GM15510 (cell line): ENCODE data around the gene GCM1.

ENCODE experiments used
- POLR2A ChIP-seq: IDR thresholded peaks from 3 replicates; pipeline ENCODE4 v1.6.1; 2011; ENCODE audit warnings: borderline replicate concordance; ENCODE audit not compliant: insufficient read length; ENCODE audit errors: extremely low read depth

Gene GCM1

DNA sequence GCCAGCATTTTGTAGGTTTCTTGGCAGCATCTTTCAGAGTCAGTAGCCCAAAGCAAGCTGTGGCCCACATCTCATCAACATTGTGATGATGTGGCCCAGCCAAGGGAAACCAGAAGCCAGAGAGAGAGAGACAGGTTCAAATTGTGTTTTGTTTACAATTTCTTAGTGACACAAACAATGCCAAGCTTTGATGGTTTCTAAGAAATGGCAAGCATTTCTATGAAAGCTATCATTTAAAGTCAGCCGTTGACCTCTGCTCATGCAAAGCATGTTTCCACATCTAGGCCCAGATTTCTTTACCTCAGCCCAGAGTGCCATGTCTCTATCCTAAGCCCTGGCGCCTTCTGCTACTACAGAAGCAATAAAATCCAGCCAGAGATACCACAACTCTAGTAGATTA lies 32.9 kb downstream of the GCM1 start:
- no peak for TF ChIP-seq POLR2A

DNA sequence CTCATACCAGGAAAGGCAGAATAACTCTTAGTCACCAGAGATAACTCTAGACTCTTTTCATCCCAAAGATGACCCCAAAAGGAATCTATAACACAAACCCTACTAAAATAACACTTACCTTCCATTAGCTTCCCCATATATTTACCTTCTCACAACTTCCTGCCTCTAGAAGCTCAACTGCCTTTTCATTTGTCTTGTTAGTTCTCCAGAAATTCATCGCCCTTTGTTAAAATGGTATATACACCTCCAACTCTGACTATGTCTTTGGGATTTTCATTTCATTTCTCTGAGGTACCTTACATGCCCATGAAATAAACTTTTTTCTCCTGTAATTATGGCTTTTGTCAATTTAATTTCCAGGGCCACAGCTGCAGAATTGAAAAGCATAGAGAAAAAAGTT lies 33.5 kb downstream of the GCM1 start:
- TF ChIP-seq POLR2A = no peak

DNA sequence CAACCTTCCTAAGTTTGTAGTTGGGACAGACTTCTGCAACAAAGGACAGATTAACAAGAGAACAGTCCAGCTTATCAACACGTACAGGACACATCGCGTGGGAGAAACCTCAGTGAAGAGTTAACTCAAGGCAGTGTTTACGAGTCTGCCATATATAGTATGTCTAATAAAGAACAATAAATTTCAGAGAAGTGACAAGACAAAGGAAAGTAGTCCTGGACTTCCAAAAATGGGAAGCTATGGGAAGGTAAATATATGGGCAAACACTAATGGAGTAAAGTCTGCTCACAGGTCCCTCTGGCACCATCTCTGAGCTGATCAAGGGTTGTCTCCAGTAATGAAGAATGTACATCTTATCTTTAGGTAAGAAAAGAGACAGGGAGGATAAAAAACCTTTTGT lies 34.9 kb downstream of the GCM1 start:
- no peak for TF ChIP-seq POLR2A

- no peak for TF ChIP-seq POLR2A
Measured at GRCh38 chr6:53112871-53113270, 35.8 kb downstream of the GCM1 start.

DNA sequence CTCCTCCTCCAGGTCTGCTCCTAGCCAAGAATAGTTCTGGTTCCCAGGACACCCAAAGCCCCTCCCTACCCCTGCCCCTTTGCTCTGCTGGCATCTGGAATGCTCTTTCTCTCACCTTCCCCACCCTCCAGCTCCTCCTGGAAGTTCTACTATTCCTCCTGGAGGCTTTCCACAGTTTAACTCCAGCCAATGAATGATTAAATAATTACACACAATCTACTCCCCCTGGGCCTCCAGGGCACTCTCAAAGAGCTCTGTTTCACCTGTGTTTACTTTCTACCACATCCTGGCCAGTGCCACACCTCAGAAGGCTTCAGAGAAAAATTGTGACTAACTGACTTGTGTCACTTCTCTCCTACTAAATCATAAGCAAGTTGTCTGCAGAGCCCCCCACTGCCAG lies 36.2 kb downstream of the GCM1 start:
- no peak for TF ChIP-seq POLR2A

GRCh38 chr6:53111865-53112264 lies 36.8 kb downstream of the GCM1 start:
- no peak for TF ChIP-seq POLR2A

GRCh38 chr6:53109612-53110011 lies 39.0 kb downstream of the GCM1 start:
- no peak for TF ChIP-seq POLR2A

DNA sequence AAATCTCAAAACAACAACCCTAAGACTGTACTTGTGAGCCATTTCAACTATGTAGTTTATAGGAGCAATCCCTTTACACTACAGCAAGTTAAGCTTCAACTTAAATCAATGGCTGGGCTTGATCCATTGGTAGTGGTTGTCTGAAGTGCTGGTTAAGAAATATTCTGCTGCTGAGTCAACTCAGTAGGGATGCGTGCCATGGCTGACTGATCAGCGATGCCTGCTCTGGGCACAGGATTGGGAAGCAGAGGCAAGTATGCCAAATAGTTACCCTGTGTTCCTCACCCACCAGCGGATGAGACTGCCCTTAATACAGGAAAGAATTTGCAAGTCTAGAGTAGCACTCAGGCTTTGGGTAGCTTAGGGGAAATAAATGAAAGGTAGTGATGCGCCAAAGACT lies 41.5 kb downstream of the GCM1 start:
- no peak for TF ChIP-seq POLR2A

DNA sequence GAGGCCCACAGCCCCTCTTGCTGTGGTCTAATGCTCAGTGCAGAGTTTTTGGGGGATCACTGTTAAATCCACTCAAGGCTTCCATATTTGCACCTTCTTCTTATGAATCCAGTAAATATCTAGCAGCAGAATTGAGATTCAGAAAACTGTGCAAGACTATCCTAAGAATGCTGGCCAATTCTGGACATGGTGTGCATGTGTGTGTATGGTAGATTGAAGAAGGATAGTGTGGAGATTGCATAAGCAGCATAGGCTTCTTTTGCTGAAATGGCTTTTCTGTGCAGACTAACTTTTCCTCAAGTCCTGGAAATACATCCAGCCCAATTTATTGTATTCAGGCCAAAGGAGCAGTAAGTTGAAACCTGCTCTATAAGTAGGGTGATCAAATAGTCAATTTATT lies 43.7 kb downstream of the GCM1 start:
- no peak for TF ChIP-seq POLR2A

GRCh38 chr6:53103993-53104675 lies 44.5 kb downstream of the GCM1 start:
- TF ChIP-seq POLR2A = no peak

- TF ChIP-seq POLR2A = no peak
Measured at GRCh38 chr6:53101006-53101405, 47.6 kb downstream of the GCM1 start.

GRCh38 chr6:53100561-53100960 lies 48.1 kb downstream of the GCM1 start:
- no peak for TF ChIP-seq POLR2A

GRCh38 chr6:53095716-53096115 lies 52.9 kb downstream of the GCM1 start:
- no peak for TF ChIP-seq POLR2A

DNA sequence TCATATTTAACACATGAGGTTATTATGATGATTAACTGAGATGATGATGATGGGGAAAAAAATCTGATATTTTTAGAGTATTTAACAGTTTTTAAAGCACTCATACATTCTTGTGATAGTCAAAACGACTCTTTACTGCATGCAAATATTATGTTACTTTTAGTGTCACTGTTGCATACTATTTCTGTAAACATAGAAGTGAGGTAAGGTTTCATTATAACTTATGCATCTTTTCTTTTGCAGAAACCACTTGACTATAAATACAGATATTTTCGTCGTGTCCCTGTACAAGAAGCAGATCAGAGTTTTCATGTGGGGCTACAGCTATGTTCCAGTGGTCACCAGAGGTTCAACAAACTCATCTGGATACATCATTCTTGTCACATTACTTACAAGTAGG lies 53.4 kb downstream of the GCM1 start:
- no peak for TF ChIP-seq POLR2A

- TF ChIP-seq POLR2A = no peak
Measured at GRCh38 chr6:53090576-53090975, 58.1 kb downstream of the GCM1 start.

GRCh38 chr6:53089948-53090347 lies 58.7 kb downstream of the GCM1 start:
- TF ChIP-seq POLR2A = no peak

GRCh38 chr6:53086302-53086701 lies 62.3 kb downstream of the GCM1 start:
- no peak for TF ChIP-seq POLR2A
